ENCODE data around the gene LECT2. TPM values are rescaled to one million over a fixed set of nuclear protein-coding genes. Genes with fewer than 3 reads are reported as not detected.

Gene LECT2
- total RNA-seq, 4 donors from 2014 or later, result not detected

DNA sequence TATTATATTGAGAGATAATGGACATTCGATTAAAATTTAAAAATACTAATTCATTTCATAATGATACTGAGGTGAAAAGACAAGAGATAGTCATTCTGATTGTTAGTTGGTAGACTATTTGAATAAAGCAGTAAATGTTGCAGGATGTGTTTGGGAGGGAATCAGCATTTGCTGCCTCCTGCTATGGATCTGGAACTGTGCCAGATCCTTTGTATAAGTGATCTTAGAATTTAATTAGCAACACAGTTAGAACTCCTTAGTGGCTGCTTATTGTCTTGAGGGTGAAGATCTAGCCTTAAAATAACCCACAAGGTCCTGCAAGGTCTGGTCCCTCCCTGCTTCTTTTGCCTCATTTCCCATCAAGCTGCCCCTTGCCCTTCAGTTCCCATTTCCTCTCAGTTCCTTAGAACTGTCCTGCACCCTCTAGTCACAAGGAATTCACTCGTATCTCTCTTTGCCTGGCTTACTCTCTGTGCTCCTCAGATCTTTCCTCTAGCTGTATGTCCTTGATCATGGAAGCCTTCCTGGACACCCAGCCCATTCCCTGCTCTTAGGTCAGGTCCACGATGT is 12.5 kb downstream of the LECT2 start:
- TF ChIP-seq, protein P1, sequence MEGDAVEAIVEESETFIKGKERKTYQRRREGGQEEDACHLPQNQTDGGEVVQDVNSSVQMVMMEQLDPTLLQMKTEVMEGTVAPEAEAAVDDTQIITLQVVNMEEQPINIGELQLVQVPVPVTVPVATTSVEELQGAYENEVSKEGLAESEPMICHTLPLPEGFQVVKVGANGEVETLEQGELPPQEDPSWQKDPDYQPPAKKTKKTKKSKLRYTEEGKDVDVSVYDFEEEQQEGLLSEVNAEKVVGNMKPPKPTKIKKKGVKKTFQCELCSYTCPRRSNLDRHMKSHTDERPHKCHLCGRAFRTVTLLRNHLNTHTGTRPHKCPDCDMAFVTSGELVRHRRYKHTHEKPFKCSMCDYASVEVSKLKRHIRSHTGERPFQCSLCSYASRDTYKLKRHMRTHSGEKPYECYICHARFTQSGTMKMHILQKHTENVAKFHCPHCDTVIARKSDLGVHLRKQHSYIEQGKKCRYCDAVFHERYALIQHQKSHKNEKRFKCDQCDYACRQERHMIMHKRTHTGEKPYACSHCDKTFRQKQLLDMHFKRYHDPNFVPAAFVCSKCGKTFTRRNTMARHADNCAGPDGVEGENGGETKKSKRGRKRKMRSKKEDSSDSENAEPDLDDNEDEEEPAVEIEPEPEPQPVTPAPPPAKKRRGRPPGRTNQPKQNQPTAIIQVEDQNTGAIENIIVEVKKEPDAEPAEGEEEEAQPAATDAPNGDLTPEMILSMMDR (IDR thresholded peaks at IDR 0.05), result no peak
- ATAC-seq (ENCODE audit: low FRiP score), result no peak
- DNase-seq (ENCODE audit: low spot score), result no peak

DNA sequence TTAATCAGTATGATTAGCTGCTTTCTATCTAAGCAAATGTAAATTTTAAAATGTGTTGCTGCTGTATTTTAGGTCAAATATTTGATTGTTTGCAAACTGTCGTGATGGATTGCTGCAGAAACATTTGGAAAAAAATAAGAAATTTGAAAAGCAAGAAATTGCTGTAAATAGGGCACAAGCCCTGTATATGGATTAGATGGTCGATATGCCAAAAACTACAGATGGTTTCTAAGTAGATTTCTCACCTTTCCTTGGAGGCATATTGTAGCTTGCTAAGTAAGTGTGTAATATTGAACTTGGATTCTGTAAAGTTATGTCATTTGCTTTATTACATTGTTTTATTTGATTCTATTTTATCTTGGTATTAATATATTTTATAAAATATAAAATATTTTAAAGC is 13.1 kb downstream of the LECT2 start:
- ATAC-seq (ENCODE audit: low FRiP score) (no peak), DNase-seq (ENCODE audit: low spot score) (no peak)
- TF ChIP-seq, protein P1 (IDR thresholded peaks at IDR 0.05), result no peak

DNA sequence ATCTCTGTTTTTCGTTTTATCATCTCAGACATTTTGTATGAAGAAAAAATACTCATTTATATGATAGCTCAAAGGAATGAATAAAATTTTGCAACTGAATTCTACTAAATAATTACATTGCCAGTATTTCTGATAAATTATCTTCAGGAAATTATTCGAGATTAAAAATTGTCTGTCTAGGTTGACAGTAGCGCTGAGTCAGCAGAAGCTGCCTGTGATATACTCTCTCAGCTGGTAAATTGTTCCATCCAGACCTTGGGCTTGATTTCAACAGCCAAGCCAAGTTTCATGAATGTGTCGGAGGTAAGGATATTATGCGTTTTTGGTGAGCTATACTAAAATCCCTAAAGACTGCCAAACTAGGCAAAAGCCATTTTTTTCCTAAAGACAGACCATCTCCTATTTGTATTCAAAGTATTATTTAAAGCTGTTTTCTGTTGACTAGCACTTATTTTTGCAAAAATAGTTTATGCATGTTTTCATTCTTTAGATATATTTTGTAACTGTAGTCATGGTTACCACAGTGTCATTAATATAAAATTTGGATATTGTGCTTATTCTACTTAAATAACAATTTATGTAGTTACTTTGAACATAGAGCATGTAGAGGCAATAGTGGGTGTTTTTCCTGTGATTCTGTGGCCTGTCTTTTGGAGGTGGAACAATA is 17.4 kb downstream of the LECT2 start:
- TF ChIP-seq, protein P1 (IDR thresholded peaks at IDR 0.05), result no peak
- DNase-seq (ENCODE audit: low spot score) (no peak), ATAC-seq (ENCODE audit: low FRiP score) (no peak)

DNA sequence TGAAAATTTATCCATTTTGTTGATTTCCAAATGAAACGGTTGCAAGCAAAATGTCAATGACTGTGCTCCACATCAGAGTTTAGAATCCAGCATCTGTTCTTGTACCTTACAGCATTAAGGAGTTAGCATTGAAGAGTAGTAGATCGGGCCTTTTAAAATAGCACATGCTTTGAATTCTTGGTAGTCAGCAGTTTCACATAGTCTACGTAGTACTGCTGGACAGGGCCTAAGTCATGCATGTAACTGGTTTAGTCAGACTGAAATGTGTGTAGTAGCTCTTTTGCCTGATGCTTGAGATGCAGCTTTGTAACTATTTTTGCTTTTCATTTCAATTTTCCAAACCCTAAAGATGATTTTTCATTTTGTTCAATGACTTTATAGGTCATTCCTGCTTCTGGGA is 19.8 kb downstream of the LECT2 start:
- no peak for DNase-seq (ENCODE audit: low spot score)
- TF ChIP-seq, protein P1 (IDR thresholded peaks at IDR 0.05), result no peak
- ATAC-seq (ENCODE audit: low FRiP score), result no peak

DNA sequence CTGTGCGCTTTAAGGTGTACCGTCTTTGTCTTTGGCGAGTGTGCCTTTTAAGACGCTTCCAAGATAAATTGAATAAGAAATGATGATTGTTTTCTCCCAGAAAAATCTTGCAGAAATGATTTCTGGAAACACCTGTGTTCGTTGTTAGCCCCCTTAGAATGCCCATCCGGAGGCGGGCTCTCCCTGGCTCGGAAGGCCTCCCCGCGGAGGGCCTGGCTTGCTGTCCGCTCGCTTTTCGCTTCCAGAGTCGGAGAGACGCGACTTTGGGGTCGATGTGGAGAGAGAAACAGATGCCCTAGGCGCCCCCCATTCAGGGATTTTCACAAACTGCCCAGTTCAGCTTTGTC is 23.9 kb downstream of the LECT2 start:
- TF ChIP-seq, protein P1 (IDR thresholded peaks at IDR 0.05), result no peak
- DNase-seq (ENCODE audit: low spot score) (no peak), ATAC-seq (ENCODE audit: low FRiP score) (no peak)

DNA sequence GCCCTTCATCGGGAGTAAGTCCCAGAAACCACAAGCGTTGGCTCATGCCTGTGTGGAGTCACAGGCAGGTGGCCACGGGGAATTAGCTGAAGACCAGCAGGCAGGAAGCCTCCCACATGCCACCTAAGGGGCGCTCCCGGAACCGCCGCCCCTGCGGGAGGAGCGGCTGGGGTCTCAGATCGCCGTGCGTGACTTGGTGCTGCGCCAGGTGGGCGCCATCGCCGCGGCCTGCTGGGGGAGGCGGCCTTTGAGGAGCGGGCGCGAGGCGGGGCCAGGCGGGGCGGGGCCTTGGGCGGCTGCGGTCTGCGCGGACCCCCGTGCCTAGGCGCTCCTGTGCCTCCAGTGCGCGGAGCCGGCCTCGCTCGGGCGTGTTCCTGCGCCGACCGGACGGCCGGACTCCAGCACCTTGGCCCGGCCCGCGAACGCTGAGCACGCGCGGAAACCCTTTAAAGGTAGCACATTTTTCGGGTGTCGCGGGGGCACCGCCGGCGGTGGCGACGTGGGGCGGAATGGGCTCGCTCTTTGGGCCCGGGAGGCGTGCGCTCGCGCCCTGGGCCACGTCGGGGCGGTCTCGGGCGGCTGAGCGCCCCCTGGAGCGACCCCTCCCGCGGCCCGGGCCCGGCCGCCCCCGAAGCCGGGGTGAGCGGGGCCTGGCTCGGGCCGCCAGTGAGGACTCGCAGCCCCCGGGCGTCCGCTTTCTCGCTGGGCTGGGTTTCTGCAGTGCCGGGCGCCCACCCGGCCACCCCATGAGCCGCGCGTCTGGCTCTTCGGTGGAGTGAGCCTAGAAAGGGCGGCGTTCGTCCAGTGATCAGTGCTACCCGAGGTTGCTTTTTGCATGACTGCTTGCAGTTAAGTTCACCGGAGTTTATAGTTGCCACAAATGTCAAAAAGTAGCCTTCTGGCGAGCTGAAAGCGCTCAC is 24.5 kb downstream of the LECT2 start:
- TF ChIP-seq, protein P1 (IDR thresholded peaks at IDR 0.05), result no peak
- peak; percentile 48 for ATAC-seq (ENCODE audit: low FRiP score)
- no peak for DNase-seq (ENCODE audit: low spot score)
